ENCODE data around the gene DNTT. TPM values are rescaled to one million over a fixed set of nuclear protein-coding genes. Genes with fewer than 3 reads are reported as not detected.

DNTT gene
- total RNA-seq, 4 donors from 2014 or later = not detected

GRCh38 chr10:96339956-96340904 lies 36.0 kb downstream of the DNTT start:
- intact Hi-C loops (cut with DNase I; ENCODE audit: low total_unique reads) (no loop called here), in situ Hi-C loops (cut with MboI; ENCODE audit: low sequenced_read_pairs in 4 of 4) (no loop called here)
- H3K4me3 ChIP-seq = no peak overlapping the region
- no peak overlapping the region for H3K27ac ChIP-seq
- H3K36me3 ChIP-seq = no peaks in the 10 kb centered on the region
- TF ChIP-seq CTCF (IDR thresholded peaks at IDR 0.05 in 4 of 5, conservative IDR thresholded peaks at IDR 0.05 in 1 of 5) (peak in 1 of 5 experiments; percentile 14), POLR2A (IDR thresholded peaks at IDR 0.05) (no peak)
- no peak for ATAC-seq
- no peaks in the 10 kb centered on the region for H3K4me1 ChIP-seq
- H3K27me3 ChIP-seq = no peaks in the 10 kb centered on the region
- no peak for DNase-seq
- no peaks in the 10 kb centered on the region for H3K9me3 ChIP-seq

GRCh38 chr10:96341219-96342182 lies 37.3 kb downstream of the DNTT start:
- H3K9me3 ChIP-seq = no peaks in the 10 kb centered on the region
- no peaks in the 10 kb centered on the region for H3K27me3 ChIP-seq
- no peaks in the 10 kb centered on the region for H3K36me3 ChIP-seq
- no peak overlapping the region for H3K27ac ChIP-seq
- no peaks in the 10 kb centered on the region for H3K4me1 ChIP-seq
- H3K4me3 ChIP-seq = no peak overlapping the region
- DNase-seq (no peak), ATAC-seq (no peak)
- in situ Hi-C loops (cut with MboI; ENCODE audit: low sequenced_read_pairs in 4 of 4) (no loop called here), intact Hi-C loops (cut with DNase I; ENCODE audit: low total_unique reads) (no loop called here)
- TF ChIP-seq POLR2A (IDR thresholded peaks at IDR 0.05) (no peak), CTCF (IDR thresholded peaks at IDR 0.05 in 4 of 5, conservative IDR thresholded peaks at IDR 0.05 in 1 of 5) (no peak)

GRCh38 chr10:96342402-96342801 lies 38.2 kb downstream of the DNTT start:
- in situ Hi-C loops (cut with MboI; ENCODE audit: low sequenced_read_pairs in 4 of 4) (no loop called here), intact Hi-C loops (cut with DNase I; ENCODE audit: low total_unique reads) (no loop called here)
- H3K4me3 ChIP-seq = no peak overlapping the region
- no peaks in the 10 kb centered on the region for H3K36me3 ChIP-seq
- peaks cover 0 to 4% (median 0%) of the 10 kb centered on the region in 3 donors for H3K27me3 ChIP-seq
- TF ChIP-seq POLR2A (IDR thresholded peaks at IDR 0.05) (no peak), CTCF (IDR thresholded peaks at IDR 0.05 in 4 of 5, conservative IDR thresholded peaks at IDR 0.05 in 1 of 5) (no peak)
- H3K9me3 ChIP-seq = no peaks in the 10 kb centered on the region
- H3K27ac ChIP-seq = no peak overlapping the region
- H3K4me1 ChIP-seq = no peaks in the 10 kb centered on the region
- DNase-seq (no peak), ATAC-seq (no peak)

- TF ChIP-seq POLR2A (IDR thresholded peaks at IDR 0.05) (no peak), CTCF (IDR thresholded peaks at IDR 0.05 in 4 of 5, conservative IDR thresholded peaks at IDR 0.05 in 1 of 5) (no peak)
- ATAC-seq = no peak
- in situ Hi-C loops (cut with MboI; ENCODE audit: low sequenced_read_pairs in 4 of 4) = no loop called here
Measured at GRCh38 chr10:96344178-96344577, 39.9 kb downstream of the DNTT start.

More at GRCh38 chr10:96344178-96344577, 39.9 kb downstream of the DNTT start:
- no peak for DNase-seq
- no peak overlapping the region for H3K27ac ChIP-seq
- no peaks in the 10 kb centered on the region for H3K9me3 ChIP-seq
- H3K36me3 ChIP-seq = no peaks in the 10 kb centered on the region
- intact Hi-C loops (cut with DNase I; ENCODE audit: low total_unique reads) = no loop called here
- H3K4me3 ChIP-seq = no peak overlapping the region
- H3K27me3 ChIP-seq = peaks cover 0 to 6% (median 0%) of the 10 kb centered on the region in 3 donors
- H3K4me1 ChIP-seq = no peaks in the 10 kb centered on the region
